Ascending aorta (tissue), 2 donors: ENCODE measurements around the gene AURKA. TPM values are rescaled to one million over a fixed set of nuclear protein-coding genes. Genes with fewer than 3 reads are reported as not detected.
"Not testable (repeated sequence)": the region's sequence is repeated elsewhere in the genome, so short reads cannot be mapped to it uniquely, and the experiment has no call there.

Source experiments
- DNase-seq, 2 donors: peaks; one replicate each; pipeline ENCODE4 v3.0.0-alpha.2; 2019; ENCODE audit warnings: low spot score in 2 of 2
- H3K27ac ChIP-seq, 2 donors: fragments of 200-600 bp; sonication (generic); one replicate each; pipeline ENCODE4 v1.5.1; 2016 to 2017; ENCODE audit warnings: mild to moderate bottlenecking in 1 of 2
- H3K27me3 ChIP-seq: fragments of 200-600 bp; sonication (generic); one replicate; pipeline ENCODE4 v1.5.1; 2017
- H3K36me3 ChIP-seq, 2 donors: fragments of 200-600 bp; sonication (generic); one replicate each; pipeline ENCODE4 v1.5.1; 2016
- H3K4me1 ChIP-seq, 2 donors: fragments of 200-600 bp; sonication (generic); one replicate each; pipeline ENCODE4 v1.5.1; 2016 to 2017; ENCODE audit warnings: mild to moderate bottlenecking in 1 of 2
- H3K4me3 ChIP-seq, 2 donors: fragments of 200-600 bp; sonication (generic); one replicate each; pipeline ENCODE4 v1.5.1; 2016 to 2017; ENCODE audit warnings: mild to moderate bottlenecking in 1 of 2
- H3K9me3 ChIP-seq, 2 donors: fragments of 200-600 bp; sonication (generic); one replicate each; pipeline ENCODE4 v1.5.1; 2016
- CTCF ChIP-seq, 3 experiments: fragments of 200-600 bp in 2 of 3; fragments of 450-650 bp in 1 of 3; sonication (generic) in 2 of 3; IDR thresholded peaks; one replicate each; pipeline ENCODE4 v1.5.1; 2016 to 2019; ENCODE audit warnings: antibody characterized with exemption in 3 of 3, mild to moderate bottlenecking in 1 of 3, moderate library complexity in 1 of 3
- intact Hi-C: fragments of 100-400 bp; cut with DNase I; formaldehyde crosslinking; loops from one replicate; pipeline ENCODE4 v1.15.1; 2023
- total RNA-seq: library from RNA; depleted of rRNA; stranded (reverse); fragments of >200 nt; gene quantifications from one replicate; pipeline ENCODE4 v1.1.0, GENCODE V29; 2016

The AURKA gene
- total RNA-seq, 1 donor from 2014 or later: not detected

- no peaks in the 10 kb centered on the region for H3K27me3 ChIP-seq
- peaks cover 27 to 44% of the 10 kb centered on the region in 2 donors for H3K36me3 ChIP-seq
- H3K4me1 ChIP-seq: no peaks in the 10 kb centered on the region
- intact Hi-C loops: no loop called here
- no peak overlapping the region for H3K27ac ChIP-seq
- no peak for TF ChIP-seq CTCF (IDR thresholded peaks at IDR 0.05)
- H3K9me3 ChIP-seq: no peaks in the 10 kb centered on the region
- no peak overlapping the region for H3K4me3 ChIP-seq
- no peak for DNase-seq
Observed at GRCh38 chr20:56409521-56409920, 17.5 kb upstream of the AURKA start.

GRCh38 chr20:56406910-56407309 is 14.9 kb upstream of the AURKA start:
- no peak for DNase-seq
- H3K36me3 ChIP-seq: peaks cover 44 to 66% of the 10 kb centered on the region in 2 donors
- no peak overlapping the region for H3K4me3 ChIP-seq
- no peaks in the 10 kb centered on the region for H3K4me1 ChIP-seq
- intact Hi-C loops: no loop called here
- H3K9me3 ChIP-seq: no peaks in the 10 kb centered on the region
- TF ChIP-seq CTCF (IDR thresholded peaks at IDR 0.05): no peak
- H3K27me3 ChIP-seq: no peaks in the 10 kb centered on the region
- H3K27ac ChIP-seq: no peak overlapping the region

- H3K4me1 ChIP-seq, H3K9me3 ChIP-seq, DNase-seq, intact Hi-C loops, H3K27me3 ChIP-seq, H3K4me3 ChIP-seq, H3K27ac ChIP-seq: not testable (repeated sequence)
- H3K36me3 ChIP-seq: peaks cover 57 to 80% of the 10 kb centered on the region in 2 donors
Observed at GRCh38 chr20:56405356-56405755, 13.3 kb upstream of the AURKA start.

- Histone ChIP-seq H3K4me1 (peaks cover 0 to 2% of the 10 kb centered on the region in 2 donors), H3K9me3 (no peaks in the 10 kb centered on the region), H3K36me3 (peaks cover 67 to 85% of the 10 kb centered on the region in 2 donors), H3K4me3 (no peak overlapping the region), H3K27me3 (no peaks in the 10 kb centered on the region), H3K27ac (no peak overlapping the region)
- intact Hi-C loops: no loop called here
- TF ChIP-seq CTCF (IDR thresholded peaks at IDR 0.05): no peak
- no peak for DNase-seq
Observed at GRCh38 chr20:56403465-56403864, 11.4 kb upstream of the AURKA start.

- Histone ChIP-seq H3K27me3 (no peaks in the 10 kb centered on the region), H3K4me1 (peaks cover 0 to 2% of the 10 kb centered on the region in 2 donors), H3K36me3 (peaks cover 75 to 89% of the 10 kb centered on the region in 2 donors), H3K27ac (no peak overlapping the region), H3K4me3 (no peak overlapping the region), H3K9me3 (no peaks in the 10 kb centered on the region)
- intact Hi-C loops: no loop called here
- DNase-seq: peak in 1 of 2 donors; percentile 70
- peak in 2 of 3 experiments; percentile 56 to 58 for TF ChIP-seq CTCF (IDR thresholded peaks at IDR 0.05)
Observed at GRCh38 chr20:56400001-56400640, 8.1 kb upstream of the AURKA start.

GRCh38 chr20:56395166-56395565 is 3.2 kb upstream of the AURKA start:
- no peak overlapping the region for H3K4me3 ChIP-seq
- DNase-seq: no peak
- intact Hi-C loops: loop anchor here (10.0 kb wide), 1 partner anchor 960 kb away; the partner anchor contains the start of gene RAE1
- H3K4me1 ChIP-seq: peaks cover 0 to 18% of the 10 kb centered on the region in 2 donors
- no peaks in the 10 kb centered on the region for H3K27me3 ChIP-seq
- peaks cover 39 to 50% of the 10 kb centered on the region in 2 donors for H3K36me3 ChIP-seq
- no peak overlapping the region for H3K27ac ChIP-seq
- no peaks in the 10 kb centered on the region for H3K9me3 ChIP-seq
- TF ChIP-seq CTCF (IDR thresholded peaks at IDR 0.05): no peak
